SU-DHL-6 (cell line): ENCODE data around the gene SLC44A3.

Experiments
- H2AFZ ChIP-seq: fragments of 200-600 bp; sonication (generic); 2 replicates; pipeline ENCODE4 v1.6.1; 2014; ENCODE audit warnings: low read depth, mild to moderate bottlenecking, moderate library complexity, mixed read lengths, antibody characterized with exemption, low read length; ENCODE audit not compliant: severe bottlenecking
- H3F3A ChIP-seq: fragments of 200-600 bp; shearing (Covaris generic); 2 replicates; pipeline ENCODE4 v1.6.0; 2016; ENCODE audit warnings: antibody characterized with exemption, mild to moderate bottlenecking; ENCODE audit not compliant: insufficient read depth
- H3K27ac ChIP-seq: fragments of 200-600 bp; sonication (generic); 2 replicates; pipeline ENCODE4 v1.5.1; 2016; ENCODE audit warnings: low read depth, mild to moderate bottlenecking, low read length, moderate library complexity, mixed read lengths
- H3K27me3 ChIP-seq: fragments of 200-600 bp; sonication (generic), shearing (Covaris generic); 2 replicates; pipeline ENCODE4 v1.6.0; 2014; ENCODE audit warnings: mild to moderate bottlenecking, low read length
- H3K36me3 ChIP-seq: fragments of 200-600 bp; sonication (generic); 2 replicates; pipeline ENCODE4 v1.6.1; 2014; ENCODE audit warnings: mild to moderate bottlenecking, low read length, mixed read lengths
- H3K4me2 ChIP-seq: fragments of 300-600, 200-600 bp; shearing (Covaris generic), sonication (generic); 2 replicates; pipeline ENCODE4 v1.6.0; 2014; ENCODE audit warnings: low read length, low read depth, mild to moderate bottlenecking; ENCODE audit not compliant: poor library complexity, severe bottlenecking
- H3K4me3 ChIP-seq: fragments of 200-600 bp; sonication (generic); 2 replicates; pipeline ENCODE4 v1.5.1; 2014; ENCODE audit warnings: antibody characterized with exemption, low read length, mild to moderate bottlenecking, mixed read lengths; ENCODE audit not compliant: insufficient read depth, poor library complexity, severe bottlenecking
- H3K79me2 ChIP-seq: fragments of 200-600 bp; sonication (generic); 2 replicates; pipeline ENCODE4 v1.6.1; 2014; ENCODE audit warnings: mild to moderate bottlenecking, low read length, moderate library complexity; ENCODE audit not compliant: insufficient read depth
- H3K9ac ChIP-seq: fragments of 200-600 bp; sonication (generic); 2 replicates; pipeline ENCODE4 v1.7.0; 2014; ENCODE audit warnings: mild to moderate bottlenecking, low read length
- H3K9me2 ChIP-seq: fragments of 200-600 bp; sonication (generic); replicated peaks from 2 replicates; pipeline ENCODE4 v1.6.1; 2014; ENCODE audit warnings: low read length; ENCODE audit not compliant: insufficient read depth
- H3K9me3 ChIP-seq: fragments of 200-600 bp; sonication (generic); 2 replicates; pipeline ENCODE4 v1.6.1; 2014; ENCODE audit warnings: low read length, mixed read lengths; ENCODE audit not compliant: insufficient read depth
- H4K20me1 ChIP-seq: fragments of 200-600 bp; sonication (generic); 2 replicates; pipeline ENCODE4 v1.6.1; 2014; ENCODE audit warnings: low read depth, mild to moderate bottlenecking, antibody characterized with exemption, low read length, moderate library complexity, mixed read lengths
- CTCF ChIP-seq: fragments of 200-600 bp; sonication (generic); IDR thresholded peaks from one replicate; pipeline ENCODE4 v1.5.1; 2017; ENCODE audit warnings: antibody characterized with exemption, mild to moderate bottlenecking, low read length, moderate library complexity; ENCODE audit not compliant: insufficient read depth, poor library complexity, severe bottlenecking
- EZH2phosphoT487 ChIP-seq: fragments of 200-600 bp; sonication (generic), shearing (Covaris generic); conservative IDR thresholded peaks from 2 replicates; pipeline ENCODE4 v1.6.1; 2018; ENCODE audit warnings: mild to moderate bottlenecking, antibody characterized with exemption, low read length, moderate library complexity, mixed read lengths

Gene SLC44A3

GRCh38 chr1:94859174-94859573, 39.0 kb downstream of the SLC44A3 start:
- H3K27me3 ChIP-seq = no peaks in the 10 kb centered on the region
- H3K9ac ChIP-seq = no peak overlapping the region
- no peaks in the 10 kb centered on the region for H3K9me2 ChIP-seq
- H3F3A ChIP-seq = no peaks in the 10 kb centered on the region
- no peaks in the 10 kb centered on the region for H3K79me2 ChIP-seq
- no peak overlapping the region for H2AFZ ChIP-seq
- no peak overlapping the region for H3K4me3 ChIP-seq
- H3K4me2 ChIP-seq = no peak overlapping the region
- H3K27ac ChIP-seq = no peak overlapping the region
- no peaks in the 10 kb centered on the region for H4K20me1 ChIP-seq
- no peak for TF ChIP-seq EZH2phosphoT487
- TF ChIP-seq CTCF = no peak
- H3K36me3 ChIP-seq = no peaks in the 10 kb centered on the region
- no peaks in the 10 kb centered on the region for H3K9me3 ChIP-seq

GRCh38 chr1:94862718-94863117, 42.6 kb downstream of the SLC44A3 start:
- Histone ChIP-seq H3K9me2 (no peaks in the 10 kb centered on the region), H3K4me2 (no peak overlapping the region), H4K20me1 (no peaks in the 10 kb centered on the region), H2AFZ (no peak overlapping the region), H3K9me3 (no peaks in the 10 kb centered on the region), H3K79me2 (no peaks in the 10 kb centered on the region), H3K36me3 (no peaks in the 10 kb centered on the region), H3K27ac (no peak overlapping the region), H3K9ac (no peak overlapping the region), H3K27me3 (no peaks in the 10 kb centered on the region), H3K4me3 (no peak overlapping the region), H3F3A (no peaks in the 10 kb centered on the region)
- TF ChIP-seq EZH2phosphoT487 = no peak
- TF ChIP-seq CTCF = no peak

GRCh38 chr1:94863297-94863911, 43.2 kb downstream of the SLC44A3 start:
- Histone ChIP-seq H3K36me3 (no peaks in the 10 kb centered on the region), H3K9me3 (no peaks in the 10 kb centered on the region), H4K20me1 (no peaks in the 10 kb centered on the region), H2AFZ (no peak overlapping the region), H3K27me3 (no peaks in the 10 kb centered on the region), H3K9ac (no peak overlapping the region), H3K4me2 (no peak overlapping the region), H3K4me3 (no peak overlapping the region), H3K79me2 (no peaks in the 10 kb centered on the region), H3F3A (no peaks in the 10 kb centered on the region), H3K9me2 (no peaks in the 10 kb centered on the region), H3K27ac (no peak overlapping the region)
- no peak for TF ChIP-seq EZH2phosphoT487
- no peak for TF ChIP-seq CTCF
